NCI-H69 (cell line): Measurements from ENCODE around the gene DEK.

Experiments
- DNase-seq: peaks from one replicate; lab custom pipeline; 2025; lab: John Stamatoyannopoulos, UW

Gene DEK

GRCh38 chr6:18265787-18266522 lies 1.6 kb upstream of the DEK start:
- DNase-seq, result no peak

DNA sequence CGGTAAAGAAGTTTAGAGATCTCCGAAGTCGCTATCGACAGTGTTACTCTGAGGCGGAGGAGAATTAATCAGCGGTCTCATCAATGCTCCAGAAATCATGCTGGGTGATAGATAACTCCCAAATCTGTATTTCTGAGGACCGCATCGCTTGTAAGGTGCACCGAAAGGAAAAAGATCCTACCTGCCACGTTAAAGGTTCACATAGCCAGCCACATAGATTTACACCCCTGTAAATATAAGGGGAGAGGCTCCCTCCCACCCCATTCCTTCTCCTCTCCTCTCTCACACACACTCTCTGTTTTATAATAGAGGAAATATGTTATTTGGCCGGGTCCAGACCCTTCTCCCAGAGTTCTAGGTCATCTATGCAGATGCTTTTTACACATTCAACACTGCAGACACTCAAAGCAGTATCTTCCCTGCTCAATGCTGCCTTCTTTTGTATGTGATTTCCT lies 620 bp upstream of the DEK start:
- DNase-seq, result no peak

DNA sequence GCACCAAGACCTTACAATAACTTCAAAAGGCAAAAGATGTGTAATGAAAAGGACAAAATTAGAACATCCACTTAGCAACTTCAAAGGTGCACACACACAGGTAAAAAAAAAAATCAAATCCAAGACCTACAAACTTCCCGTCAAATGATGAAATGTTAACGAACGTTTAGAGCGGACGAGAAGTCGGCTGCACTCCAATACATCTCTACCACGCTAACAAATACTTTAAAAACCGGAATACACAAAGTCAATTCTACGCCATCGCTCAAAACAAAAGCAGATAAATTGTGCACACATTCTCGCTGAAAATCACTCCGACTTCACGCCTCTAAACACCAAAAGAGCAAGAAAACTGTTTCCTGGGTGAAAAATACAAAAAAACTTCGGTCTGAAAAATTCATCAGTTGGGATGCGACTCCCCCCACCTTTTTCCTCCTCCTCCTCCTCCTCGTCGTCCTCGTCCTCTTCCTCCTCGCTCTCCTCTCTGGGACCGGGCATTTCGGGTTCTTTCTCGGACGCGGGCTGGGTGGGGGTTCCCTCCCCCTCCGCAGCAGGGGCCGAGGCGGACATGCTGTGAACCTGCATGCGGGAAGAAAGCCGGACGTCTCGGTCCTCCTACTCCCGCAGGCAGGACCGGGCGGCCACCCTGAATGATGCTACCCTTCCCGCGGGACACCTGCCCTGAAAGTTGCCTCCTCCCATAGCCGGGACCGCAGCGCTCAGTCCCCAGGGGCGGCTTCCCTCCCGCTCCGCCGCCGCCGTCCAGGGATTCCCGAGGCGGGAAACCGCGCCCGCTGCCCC lies 712 bp downstream of the DEK start:
- peak; percentile 87 for DNase-seq

- DNase-seq, result peak; percentile 77
Observed at GRCh38 chr6:18262702-18263417, 1.5 kb downstream of the DEK start.

- peak; percentile 22 for DNase-seq
Observed at GRCh38 chr6:18261877-18262276, 2.5 kb downstream of the DEK start.

- peak; percentile 23 for DNase-seq
Observed at GRCh38 chr6:18260448-18261106, 3.8 kb downstream of the DEK start.

DNA sequence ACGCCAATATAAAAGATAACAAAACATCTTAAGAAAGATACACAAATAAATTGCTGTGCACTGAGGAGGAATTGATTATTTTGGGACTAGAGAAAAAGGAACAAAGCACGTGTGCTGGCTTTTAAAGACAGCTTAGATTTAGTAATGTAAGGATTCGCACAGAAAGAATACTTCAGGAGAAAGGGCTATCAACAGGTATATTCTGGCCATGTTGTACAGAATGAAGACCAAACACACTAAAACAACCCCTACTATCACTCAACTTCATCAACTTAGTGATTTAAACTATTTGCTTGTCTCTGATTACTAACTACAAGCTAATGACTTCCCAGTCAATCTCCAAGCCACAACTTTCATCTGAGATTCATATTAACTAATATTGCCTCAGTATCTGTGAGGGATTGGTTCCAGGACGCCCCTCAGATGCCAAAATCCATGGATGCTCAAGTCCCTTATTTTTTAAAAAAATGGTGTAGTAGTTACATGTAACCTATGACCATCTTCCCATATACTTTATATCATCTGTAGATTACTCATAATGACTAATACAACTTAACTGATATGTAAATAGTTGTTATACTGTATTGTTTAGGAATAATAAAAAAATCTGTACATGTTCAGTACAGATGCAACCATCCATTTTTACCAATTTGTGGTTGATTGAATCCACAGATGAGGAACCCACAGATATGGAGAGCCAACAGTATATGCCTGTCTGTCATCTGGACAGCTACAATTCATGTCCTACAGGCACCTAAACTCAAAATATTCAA lies 4.5 kb downstream of the DEK start:
- no peak for DNase-seq

GRCh38 chr6:18254793-18255192 lies 9.5 kb downstream of the DEK start:
- DNase-seq, result no peak

DNA sequence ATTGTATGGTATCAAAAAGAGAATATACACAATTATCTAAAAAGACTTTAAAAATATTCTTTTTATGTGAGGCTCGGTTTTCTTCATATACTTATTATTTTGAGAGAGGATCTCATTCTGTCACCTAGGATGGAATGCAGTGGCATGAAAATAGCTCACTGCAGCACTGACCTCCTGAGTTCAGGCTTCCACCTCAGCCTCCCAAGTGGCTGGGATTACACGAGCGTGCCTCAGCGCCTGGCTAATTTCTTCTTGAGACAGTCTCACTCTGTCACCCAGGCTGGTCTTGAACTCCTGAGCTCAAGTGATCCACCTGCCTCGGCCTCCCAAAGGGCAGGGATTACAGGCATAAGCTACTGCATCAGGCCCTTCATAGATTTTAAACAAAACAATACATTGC lies 10.7 kb downstream of the DEK start:
- no peak for DNase-seq

- no peak for DNase-seq
Observed at GRCh38 chr6:18249271-18249670, 15.1 kb downstream of the DEK start.

GRCh38 chr6:18248698-18249097 lies 15.6 kb downstream of the DEK start:
- DNase-seq, result no peak

DNA sequence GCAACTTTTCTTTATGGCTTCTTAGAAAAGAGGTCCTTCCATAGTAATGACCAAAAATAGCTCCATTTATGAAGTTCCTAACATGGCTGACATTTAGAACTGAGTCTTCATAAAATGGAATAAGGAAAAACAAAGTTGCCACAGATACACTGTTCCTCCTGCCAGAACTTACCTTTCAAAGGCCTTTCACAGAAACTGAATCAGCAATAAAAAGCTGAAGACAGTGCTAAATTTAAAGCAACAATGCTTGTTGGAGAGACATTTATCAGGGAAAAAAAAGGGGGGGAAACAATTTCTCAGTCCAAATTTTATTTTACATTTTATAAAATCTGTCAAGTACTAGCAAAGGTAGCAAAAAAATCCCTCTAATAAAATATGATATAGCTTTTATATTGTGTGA lies 17.3 kb downstream of the DEK start:
- DNase-seq, result no peak

DNA sequence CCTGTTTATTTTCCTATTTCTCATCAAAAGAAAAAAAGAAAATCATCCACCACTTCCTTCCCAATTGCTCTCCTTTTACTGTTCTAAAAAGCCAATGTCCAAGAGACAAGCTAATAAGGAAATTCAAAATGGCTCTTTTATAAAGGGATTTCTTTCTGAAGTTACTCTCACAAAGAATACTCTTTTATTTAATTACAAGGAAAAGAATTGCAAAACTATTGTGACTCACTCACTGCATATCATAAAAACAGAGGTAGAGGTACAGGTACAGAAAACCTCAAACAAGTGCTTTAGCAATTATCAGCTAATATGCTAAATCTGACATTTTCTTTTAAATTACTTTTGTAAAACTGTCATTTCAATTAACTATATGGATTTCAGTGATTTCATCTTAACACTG lies 18.1 kb downstream of the DEK start:
- DNase-seq, result no peak

- DNase-seq, result no peak
Observed at GRCh38 chr6:18245642-18246041, 18.7 kb downstream of the DEK start.

DNA sequence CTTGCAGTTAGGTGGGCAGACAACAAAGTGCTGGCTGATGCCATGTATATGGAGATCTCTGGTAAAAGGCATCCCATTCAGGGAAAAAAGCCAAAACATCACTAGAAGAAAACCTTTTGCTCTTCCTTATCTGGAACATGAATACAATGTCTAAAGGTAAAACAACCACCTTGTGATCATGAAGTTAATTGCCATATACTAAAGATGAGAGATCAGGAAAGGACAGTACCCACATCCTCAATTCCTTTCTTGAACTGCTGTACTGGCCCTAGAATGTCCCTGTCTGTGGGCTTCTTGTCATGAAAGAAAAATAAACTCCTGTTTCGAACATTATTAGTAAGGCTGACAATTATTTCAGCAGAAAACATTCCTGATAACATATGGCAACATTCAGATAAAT lies 19.3 kb downstream of the DEK start:
- no peak for DNase-seq

GRCh38 chr6:18244251-18244650 lies 20.1 kb downstream of the DEK start:
- no peak for DNase-seq

- DNase-seq, result no peak
Observed at GRCh38 chr6:18243302-18243893, 20.9 kb downstream of the DEK start.

GRCh38 chr6:18242062-18242851 lies 22.1 kb downstream of the DEK start:
- no peak for DNase-seq

DNA sequence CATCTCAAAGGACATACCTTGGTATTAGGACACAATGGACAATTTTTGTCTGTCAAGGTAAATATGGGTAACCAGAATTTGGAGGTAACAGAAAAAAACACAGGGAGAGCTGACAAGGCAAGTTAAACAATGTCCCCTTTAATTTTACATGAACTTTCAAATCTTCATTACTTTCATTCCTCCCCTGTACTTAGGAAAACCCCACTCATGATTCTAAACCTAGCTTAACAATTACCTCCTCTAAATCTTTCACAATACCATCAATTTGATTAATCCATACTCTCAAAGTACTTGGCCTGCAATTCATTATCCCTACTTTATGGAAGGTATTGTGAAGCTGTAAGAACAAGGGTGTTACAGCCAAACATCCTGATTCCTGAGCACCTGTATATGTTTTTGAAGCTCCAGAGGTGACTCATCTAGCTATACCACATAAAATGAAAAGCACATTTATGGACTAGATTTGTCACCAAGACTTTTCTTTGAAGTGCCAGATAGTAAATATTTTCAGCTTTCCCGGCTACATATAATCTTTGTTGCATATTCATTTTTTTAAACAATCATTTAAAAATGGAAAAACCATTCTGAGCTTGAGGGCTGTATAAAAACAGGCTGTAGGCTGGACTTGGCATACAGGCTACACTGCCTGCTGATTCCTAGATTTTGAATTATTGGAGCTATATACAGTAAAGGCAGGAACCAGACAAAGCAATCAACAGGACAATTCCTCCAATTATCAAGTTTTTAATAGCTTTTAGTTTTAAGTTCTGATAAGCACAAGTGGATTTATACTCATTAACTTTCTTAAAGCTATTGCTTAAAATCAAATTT lies 22.9 kb downstream of the DEK start:
- DNase-seq, result no peak
